ENCODE results near the gene SLC15A3.
"Not testable (repeated sequence)": the region's sequence is repeated elsewhere in the genome, so short reads cannot be mapped to it uniquely, and the experiment has no call there.

The SLC15A3 gene

DNA sequence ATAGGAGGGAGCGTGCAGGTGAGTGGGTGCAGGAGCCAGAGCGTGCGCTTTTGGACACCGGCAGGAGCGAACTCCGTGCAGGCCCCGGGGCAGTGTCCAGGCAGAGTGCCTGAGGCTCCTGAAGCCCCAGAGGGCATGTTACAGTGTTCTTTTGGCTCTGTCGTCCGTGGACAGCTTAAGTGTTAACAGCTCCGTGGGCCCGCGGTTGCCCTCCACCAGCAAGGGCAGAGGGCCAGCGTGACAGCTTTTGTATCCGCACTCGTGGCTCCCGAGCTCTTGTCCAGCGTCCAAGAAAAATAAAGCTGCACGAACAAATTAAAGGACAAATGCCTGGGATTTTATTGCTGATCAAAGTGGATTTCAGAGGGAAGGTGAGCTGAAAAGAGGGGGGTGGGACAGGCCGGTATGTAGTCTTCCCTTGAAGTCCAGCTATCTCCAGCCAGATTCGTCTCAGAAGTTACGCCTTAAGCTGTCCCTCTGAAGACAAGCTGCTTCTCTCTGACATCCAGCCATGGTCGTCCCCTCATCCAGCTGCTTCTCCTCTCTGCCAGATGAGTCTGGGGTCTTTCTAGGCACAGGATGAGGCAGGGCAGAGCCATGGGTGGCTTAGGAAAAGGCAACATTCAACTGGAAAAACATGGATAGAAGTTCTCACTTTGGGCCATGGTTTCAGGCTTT lies 39.0 kb downstream of the SLC15A3 start:
- DNase-seq: peak; percentile 50

DNA sequence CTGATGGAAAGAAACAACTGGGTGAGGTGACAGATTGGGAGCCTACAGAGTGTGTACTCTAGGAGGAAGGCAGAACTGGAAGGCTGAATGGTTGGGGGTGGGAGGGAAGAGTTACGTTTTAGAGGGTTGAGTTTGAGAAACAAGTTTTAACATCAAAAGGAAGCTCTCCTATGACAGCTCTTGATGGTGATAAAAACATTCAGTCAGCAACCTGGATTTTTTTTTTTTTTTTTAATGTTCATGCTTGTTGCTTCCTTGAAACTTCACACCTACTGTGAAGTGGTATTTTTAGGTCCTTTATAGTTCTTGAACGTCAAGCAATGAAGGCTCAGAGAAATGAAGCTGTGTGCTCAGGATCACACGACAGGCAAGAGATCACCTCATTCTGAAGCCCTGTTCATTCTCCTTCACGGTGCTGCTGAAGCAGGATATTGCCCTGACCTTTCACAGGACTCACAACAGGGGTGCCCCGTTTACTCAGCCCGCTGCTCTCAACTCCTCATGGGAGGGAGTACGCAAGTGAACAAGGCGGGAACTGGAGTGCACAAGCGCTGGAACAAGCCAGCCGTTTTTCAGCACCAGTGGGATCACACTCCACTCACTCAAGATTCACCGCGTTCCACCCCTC lies 39.6 kb downstream of the SLC15A3 start:
- peak; percentile 62 for DNase-seq

- DNase-seq: no peak
These were observed 41.1 kb downstream of the SLC15A3 start for GRCh38 chr11:60910711-60911380.

- no peak for DNase-seq
These were observed 41.7 kb downstream of the SLC15A3 start for GRCh38 chr11:60910281-60910687.

DNA sequence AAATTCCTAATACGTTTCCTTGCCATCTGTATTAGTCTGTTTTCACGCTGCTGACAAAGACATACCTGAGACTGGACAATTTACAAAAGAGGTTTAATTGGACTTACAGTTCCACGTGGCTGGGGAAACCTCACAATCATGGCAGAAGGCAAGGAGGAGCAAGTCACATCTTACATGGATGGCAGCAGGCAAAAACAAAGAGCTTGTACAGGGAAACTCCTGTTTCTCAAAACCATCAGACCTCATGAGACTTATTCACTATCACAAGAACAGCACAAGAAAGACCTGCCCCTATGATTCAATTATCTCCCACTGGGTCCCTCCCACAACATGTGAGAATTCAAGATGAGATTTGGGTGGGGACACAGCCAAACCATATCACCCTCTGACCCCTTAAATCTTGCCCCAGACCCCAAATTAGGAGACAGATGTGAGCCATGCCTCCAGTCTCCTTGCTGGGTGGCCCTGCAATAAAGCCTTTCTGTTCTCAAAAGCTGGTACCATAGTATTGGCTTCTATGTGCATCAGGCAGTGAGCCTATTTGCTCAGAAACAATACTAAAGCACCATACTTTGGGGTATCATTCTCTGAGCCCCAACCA lies 42.2 kb downstream of the SLC15A3 start:
- DNase-seq: not testable (repeated sequence)

GRCh38 chr11:60908803-60909202 lies 43.2 kb downstream of the SLC15A3 start:
- no peak for DNase-seq

- DNase-seq: peak; percentile 99
These were observed 45.6 kb downstream of the SLC15A3 start, which contains the start of gene PRPF19 for GRCh38 chr11:60906132-60906972. Gene PRPF19, minus strand, starts transcription at chr11:60906585. Its CDS starts 203 bp downstream, at chr11:60906382.

DNA sequence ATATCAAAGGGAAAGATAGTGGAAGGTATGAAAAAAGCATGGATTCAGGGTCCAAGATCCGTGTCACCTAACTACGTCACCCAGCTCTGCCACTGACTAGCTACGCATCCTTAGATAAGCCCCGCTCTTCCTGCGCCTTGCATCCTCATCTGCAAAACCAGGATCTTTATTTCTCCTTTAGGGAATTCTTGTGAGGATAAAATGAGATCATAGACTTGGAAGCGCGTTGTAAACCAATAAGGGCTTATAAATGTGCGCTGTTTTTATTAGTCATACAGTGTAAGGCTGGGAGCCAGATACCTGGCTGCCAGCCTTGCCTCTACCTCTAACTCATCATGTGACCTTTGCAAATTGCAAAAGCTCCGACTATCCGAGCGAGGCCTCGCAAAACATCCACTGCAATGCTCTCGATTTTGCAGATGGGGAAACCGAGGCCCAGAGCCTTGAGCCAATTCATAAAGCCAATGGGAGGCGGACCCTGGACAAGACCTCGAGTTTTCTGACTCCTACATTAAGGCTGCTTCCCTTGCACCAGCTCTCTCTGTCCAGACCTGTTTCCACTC lies 46.3 kb downstream of the SLC15A3 start:
- no peak for DNase-seq

DNA sequence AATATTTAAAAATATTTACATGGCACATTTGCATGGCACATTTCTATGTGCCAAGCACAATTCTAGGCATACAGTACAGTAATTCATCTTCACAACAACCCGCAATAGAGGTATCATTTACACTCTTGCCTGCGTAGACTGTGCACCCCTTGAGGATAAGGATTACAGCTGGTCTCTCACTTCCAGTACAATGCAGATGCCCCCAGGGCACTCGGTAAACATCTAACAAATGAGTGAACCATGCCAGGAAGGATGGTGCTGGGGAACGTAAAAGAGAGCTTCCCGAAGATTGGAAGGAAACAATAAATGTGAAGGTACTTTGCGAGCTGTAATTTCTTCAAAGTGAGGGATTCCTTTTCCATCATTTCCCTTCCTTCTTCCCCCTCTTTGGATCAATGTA lies 46.9 kb downstream of the SLC15A3 start:
- DNase-seq: peak; percentile 52

DNA sequence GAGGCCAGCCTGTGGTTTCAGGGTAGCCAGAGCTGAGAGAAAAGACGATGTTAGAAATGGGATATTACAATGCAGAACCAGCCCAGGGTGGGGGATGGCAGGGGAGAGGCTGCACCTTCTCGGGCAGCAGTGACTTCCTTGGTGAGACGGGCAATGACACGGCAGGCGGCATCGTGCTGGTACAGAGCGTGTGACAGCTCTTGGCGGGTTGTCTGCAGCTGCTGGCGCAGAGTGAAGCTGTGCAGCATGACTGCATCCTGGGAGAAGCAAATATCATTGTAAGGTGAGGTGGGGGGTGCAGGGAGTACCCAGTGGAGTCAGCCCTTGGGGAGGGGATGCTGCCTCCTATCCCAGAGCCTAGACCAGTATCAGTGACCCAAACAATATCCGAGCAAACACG lies 49.4 kb downstream of the SLC15A3 start:
- DNase-seq: no peak

- no peak for DNase-seq
These were observed 51.1 kb downstream of the SLC15A3 start for GRCh38 chr11:60900673-60901404.

- DNase-seq: no peak
These were observed 52.0 kb downstream of the SLC15A3 start for GRCh38 chr11:60899977-60900376.

GRCh38 chr11:60899046-60899936 lies 52.7 kb downstream of the SLC15A3 start:
- DNase-seq: no peak

DNA sequence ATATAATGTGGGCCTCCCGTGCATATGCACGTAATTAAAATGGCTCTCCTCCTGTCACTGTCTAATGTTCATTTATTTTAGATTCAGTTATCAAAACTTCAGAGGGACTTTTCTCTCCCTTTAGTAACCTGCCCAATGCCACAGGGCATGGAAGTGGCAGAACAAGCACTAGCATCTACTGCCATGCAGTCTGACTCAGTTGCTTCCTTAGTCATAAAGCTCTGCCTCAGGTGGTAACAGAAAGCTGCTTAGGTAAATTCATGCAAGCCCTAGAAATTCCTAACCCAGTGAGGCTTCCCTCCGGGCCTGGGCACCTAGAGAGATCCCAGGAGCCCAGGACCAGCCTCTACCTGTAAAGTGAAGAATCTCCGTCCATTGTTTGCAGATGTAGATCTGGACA lies 54.5 kb downstream of the SLC15A3 start:
- no peak for DNase-seq

- DNase-seq: no peak
These were observed 56.3 kb downstream of the SLC15A3 start for GRCh38 chr11:60895687-60896086.

DNA sequence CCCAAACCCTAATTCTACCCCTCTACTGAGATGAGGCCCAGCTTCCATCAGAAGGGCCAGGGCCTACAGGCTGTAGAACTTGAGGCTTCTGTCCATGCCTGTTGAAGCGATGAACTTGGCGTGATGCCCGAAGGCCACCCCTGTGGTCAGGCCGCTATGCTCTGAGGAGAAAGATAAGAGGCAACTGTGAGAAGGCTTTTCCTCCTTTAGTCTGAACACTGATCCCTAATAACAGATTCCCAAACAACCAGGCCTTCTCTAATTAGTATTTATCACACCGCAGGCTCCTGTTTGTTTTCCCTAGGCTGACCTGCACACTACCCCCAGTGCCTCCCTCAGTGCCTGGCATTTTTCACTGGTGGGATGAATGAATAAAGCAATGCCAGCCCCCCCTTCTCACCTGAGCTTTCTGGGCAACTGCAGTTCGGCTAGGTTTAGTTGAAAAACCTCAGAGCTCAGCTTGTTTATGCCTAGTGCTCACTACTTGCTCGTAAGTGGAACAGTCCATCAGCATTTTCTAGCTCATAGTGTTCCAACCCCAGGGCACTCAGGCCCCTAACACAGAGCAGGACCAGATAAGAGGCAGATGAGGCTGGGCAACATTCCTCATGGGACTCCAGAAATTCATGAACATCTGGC lies 60.8 kb downstream of the SLC15A3 start:
- DNase-seq: no peak

DNA sequence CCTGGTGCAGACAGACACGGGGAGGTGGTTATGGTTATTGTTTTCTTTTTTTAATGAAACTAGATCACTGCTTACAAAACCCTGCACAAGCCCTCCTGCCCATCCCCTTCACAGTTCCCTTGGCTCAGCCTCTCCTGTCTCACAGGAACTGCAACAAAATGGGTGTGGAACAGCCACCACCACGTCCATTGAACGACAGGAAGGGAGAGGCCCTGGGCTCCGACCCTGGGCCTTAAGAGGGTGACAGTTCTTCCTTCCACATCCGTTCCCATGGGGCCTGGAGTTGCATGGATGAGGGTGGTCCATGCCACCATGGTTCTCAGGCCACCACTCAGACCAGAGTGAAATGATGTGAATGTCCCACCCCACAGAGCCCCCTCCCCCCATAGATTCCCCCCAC lies 61.3 kb downstream of the SLC15A3 start:
- DNase-seq: no peak

GRCh38 chr11:60889869-60890311 lies 62.1 kb downstream of the SLC15A3 start:
- no peak for DNase-seq

GRCh38 chr11:60887556-60887955 lies 64.4 kb downstream of the SLC15A3 start:
- DNase-seq: peak; percentile 67
